Small intestine (tissue), 7 donors: ENCODE results near the gene AASS. TPM values are rescaled to one million over a fixed set of nuclear protein-coding genes. Genes with fewer than 3 reads are reported as not detected.

Source experiments
- DNase-seq, 2 donors: peaks; one replicate each; pipeline versions ENCODE4 v3.0.0 to v3.0.0-alpha.2; 2013
- FAIRE-seq: peaks from 2 replicates; lab custom pipeline; 2012; peaks lifted over from hg19 to GRCh38; lab: Jason Lieb, UNC
- H3K27ac ChIP-seq, 3 donors: one replicate each; pipeline ENCODE4 v1.5.1; 2013; ENCODE audit warnings: low read length in 2 of 3, mild to moderate bottlenecking in 2 of 3, control low read depth in 1 of 3, inconsistent platforms in 1 of 3, low read depth in 1 of 3, moderate library complexity in 1 of 3
- H3K27me3 ChIP-seq, 3 donors: one replicate each; pipeline ENCODE4 v1.6.1; 2013; ENCODE audit warnings: low read length in 3 of 3, inconsistent platforms in 1 of 3; ENCODE audit not compliant: control insufficient read depth in 3 of 3, insufficient read depth in 3 of 3
- H3K36me3 ChIP-seq, 3 donors: one replicate each; pipeline ENCODE4 v1.6.1; 2013; ENCODE audit warnings: low read length in 3 of 3, inconsistent platforms in 1 of 3, low read depth in 1 of 3, mild to moderate bottlenecking in 1 of 3, moderate library complexity in 1 of 3; ENCODE audit not compliant: control insufficient read depth in 3 of 3, insufficient read depth in 2 of 3
- H3K4me1 ChIP-seq, 3 donors: one replicate each; pipeline ENCODE4 v1.6.1; 2013; ENCODE audit warnings: low read length in 2 of 3, inconsistent platforms in 1 of 3, low read depth in 1 of 3, mild to moderate bottlenecking in 1 of 3, moderate library complexity in 1 of 3; ENCODE audit not compliant: control insufficient read depth in 3 of 3, insufficient read depth in 2 of 3
- H3K4me3 ChIP-seq, 3 donors: one replicate each; pipeline ENCODE4 v1.5.1; 2013; ENCODE audit warnings: low read length in 3 of 3, control low read depth in 1 of 3, inconsistent platforms in 1 of 3, low read depth in 1 of 3, mild to moderate bottlenecking in 1 of 3, moderate library complexity in 1 of 3
- H3K9me3 ChIP-seq, 2 donors: one replicate each; pipeline ENCODE4 v1.6.1; 2013; ENCODE audit warnings: low read depth in 1 of 2, low read length in 1 of 2; ENCODE audit not compliant: control insufficient read depth in 2 of 2, insufficient read depth in 1 of 2
- WGBS, 3 donors: extraction: QIAGEN DNeasy Blood & Tissue Kit; methylation state at CpG; one replicate each; pipeline ENCODE4 v1.1.7; 2013; 5-methylcytosine and 5-hydroxymethylcytosine counted together
- polyA plus RNA-seq, 4 donors: library from polyadenylated mRNA; stranded (reverse) in 3 of 4; unstranded in 1 of 4; fragments of 200-250 nt in 3 of 4; fragments of 120-200 nt in 1 of 4; gene quantifications; one replicate each; pipeline versions ENCODE4 v1.2.1 to v1.2.3, GENCODE V29; 2013
- donor health status: healthy with polysubstance abuse.
- donor health status: control.
- donor health status: control.
- donor health status: Bipolar disorder and iron deficiency.
- donor health status: healthy.

The AASS gene
- polyA plus RNA-seq, 4 donors, result 4.5 to 17.0 (median 6.3) TPM

- Histone ChIP-seq H3K9me3 (no peaks in the 10 kb centered on the region), H3K27me3 (no peaks in the 10 kb centered on the region), H3K4me1 (no peaks in the 10 kb centered on the region), H3K36me3 (peaks cover 0 to 2% (median 0%) of the 10 kb centered on the region in 3 donors), H3K4me3 (no peak overlapping the region), H3K27ac (no peak overlapping the region)
- WGBS, 3 donors, result 65 to 82% (median 69%) methylated on average over 4 of the region's 4 CpGs
- FAIRE-seq (no peak), DNase-seq (no peak)
Observed at GRCh38 chr7:122095642-122096041, 48.4 kb downstream of the AASS start.

- no peak overlapping the region for H3K27ac ChIP-seq
- H3K4me1 ChIP-seq, result no peaks in the 10 kb centered on the region
- no peak overlapping the region for H3K4me3 ChIP-seq
- no peak for FAIRE-seq
- 97 to 100% (median 97%) methylated on average over 1 of the region's 1 CpG for WGBS, 3 donors
- no peaks in the 10 kb centered on the region for H3K9me3 ChIP-seq
- DNase-seq, result no peak
- peaks cover 0 to 2% (median 0%) of the 10 kb centered on the region in 3 donors for H3K36me3 ChIP-seq
- no peaks in the 10 kb centered on the region for H3K27me3 ChIP-seq
Observed at GRCh38 chr7:122094549-122094948, 49.5 kb downstream of the AASS start.

DNA sequence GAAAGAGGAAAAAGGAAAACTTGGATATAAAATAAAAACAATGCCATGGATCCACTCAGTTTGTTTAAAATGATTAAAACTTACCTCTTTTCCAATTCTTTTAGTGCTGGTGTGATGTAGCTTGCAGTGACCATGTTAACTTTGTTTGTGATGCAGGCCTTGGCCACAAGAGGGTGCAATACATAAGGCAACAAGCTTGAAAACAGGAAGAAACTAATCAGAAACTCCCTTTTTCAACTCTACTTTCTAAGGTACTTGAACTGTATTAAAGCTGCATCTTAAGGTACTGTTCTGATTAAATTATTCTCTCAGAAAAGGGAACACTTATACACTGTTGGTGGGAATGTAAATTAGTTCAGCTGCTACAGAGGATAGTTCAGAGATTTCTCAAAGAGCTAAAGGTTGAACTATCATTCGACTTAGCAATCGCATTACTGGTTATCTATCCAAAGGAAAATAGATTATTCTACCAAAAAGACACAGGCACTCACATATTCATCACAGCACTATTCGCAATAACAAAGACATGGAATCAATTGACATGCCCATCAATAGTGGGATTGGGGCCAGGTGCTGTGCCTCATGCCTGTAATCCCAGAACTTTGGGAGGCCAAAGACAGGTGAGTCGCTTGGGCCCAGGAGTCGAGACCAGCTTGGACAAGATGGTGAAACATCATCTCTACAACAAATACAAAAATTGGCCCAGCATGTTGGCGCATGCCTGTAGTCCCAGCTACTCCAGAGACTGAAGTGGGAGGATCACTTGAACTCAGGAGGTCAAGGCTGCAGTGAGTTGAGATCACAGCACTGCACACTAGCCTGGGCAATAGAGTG lies 50.9 kb downstream of the AASS start:
- FAIRE-seq, result no peak
- Histone ChIP-seq H3K4me1 (no peaks in the 10 kb centered on the region), H3K27me3 (no peaks in the 10 kb centered on the region), H3K27ac (no peak overlapping the region), H3K4me3 (no peak overlapping the region), H3K36me3 (peaks cover 0 to 2% (median 0%) of the 10 kb centered on the region in 3 donors), H3K9me3 (no peaks in the 10 kb centered on the region)
- DNase-seq, result peak; percentile 69 to 75
- 90 to 92% (median 91%) methylated on average over 6 of the region's 6 CpGs for WGBS, 3 donors

DNA sequence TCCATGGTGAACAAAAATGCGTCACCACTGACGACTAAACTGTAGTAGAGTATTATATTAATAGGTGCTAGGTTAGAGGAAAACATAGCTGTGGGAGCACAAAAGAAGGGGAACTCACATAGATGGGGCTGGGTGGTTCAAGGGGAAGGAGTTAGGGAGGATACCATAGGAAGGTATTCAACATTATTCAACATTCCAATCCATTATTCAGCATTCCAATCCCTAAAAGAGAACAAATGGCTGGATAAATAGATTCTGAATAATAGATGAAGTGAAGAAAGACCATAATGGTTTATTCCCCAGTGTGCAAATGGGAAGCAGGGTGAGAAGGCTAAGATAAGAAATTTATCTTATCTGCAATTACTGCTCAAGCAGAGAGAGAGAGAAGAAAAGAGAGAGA lies 61.4 kb downstream of the AASS start:
- peaks cover 0 to 6% (median under 1%) of the 10 kb centered on the region in 3 donors for H3K36me3 ChIP-seq
- no peaks in the 10 kb centered on the region for H3K9me3 ChIP-seq
- FAIRE-seq (no peak), DNase-seq (no peak)
- 91 to 96% (median 95%) methylated on average over 2 of the region's 2 CpGs for WGBS, 3 donors
- H3K27ac ChIP-seq, result no peak overlapping the region
- no peaks in the 10 kb centered on the region for H3K4me1 ChIP-seq
- H3K4me3 ChIP-seq, result no peak overlapping the region
- no peaks in the 10 kb centered on the region for H3K27me3 ChIP-seq

GRCh38 chr7:122082160-122082559 lies 61.9 kb downstream of the AASS start:
- Histone ChIP-seq H3K4me1 (no peaks in the 10 kb centered on the region), H3K4me3 (no peak overlapping the region), H3K27me3 (no peaks in the 10 kb centered on the region), H3K9me3 (no peaks in the 10 kb centered on the region), H3K27ac (no peak overlapping the region), H3K36me3 (peaks cover 0 to 9% (median 4%) of the 10 kb centered on the region in 3 donors)
- no peak for DNase-seq
- FAIRE-seq, result no peak

DNA sequence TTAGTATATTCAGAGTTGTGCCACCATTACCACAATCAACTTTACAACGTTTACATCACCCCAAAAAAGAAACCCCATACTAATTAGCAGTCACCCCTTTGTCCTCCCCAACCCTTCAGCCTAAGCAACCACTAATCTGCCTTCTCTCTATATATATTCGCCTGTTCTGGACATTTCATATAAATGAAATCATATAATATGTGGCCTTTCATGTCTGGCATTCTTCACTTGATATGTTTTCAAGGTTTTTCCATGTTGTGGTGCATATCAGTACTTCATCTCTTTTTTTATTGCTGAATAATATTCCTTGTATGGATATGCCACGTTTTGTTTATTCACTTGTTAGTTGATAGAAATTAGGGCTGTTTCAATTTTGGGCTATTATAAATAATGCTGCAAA lies 70.4 kb downstream of the AASS start:
- Histone ChIP-seq H3K4me3 (no peak overlapping the region), H3K36me3 (peaks cover 0 to 6% (median 5%) of the 10 kb centered on the region in 3 donors), H3K9me3 (no peaks in the 10 kb centered on the region), H3K27me3 (no peaks in the 10 kb centered on the region), H3K4me1 (no peaks in the 10 kb centered on the region), H3K27ac (no peak overlapping the region)
- no peak for FAIRE-seq
- WGBS, 3 donors, result 58 to 65% (median 62%) methylated on average over 3 of the region's 3 CpGs
- no peak for DNase-seq

- WGBS, 3 donors, result 75 to 83% (median 79%) methylated on average over 6 of the region's 6 CpGs
- H3K4me3 ChIP-seq, result no peak overlapping the region
- DNase-seq, result no peak
- no peaks in the 10 kb centered on the region for H3K27me3 ChIP-seq
- H3K9me3 ChIP-seq, result no peaks in the 10 kb centered on the region
- H3K36me3 ChIP-seq, result peaks cover 0 to 6% (median 5%) of the 10 kb centered on the region in 3 donors
- H3K27ac ChIP-seq, result no peak overlapping the region
- H3K4me1 ChIP-seq, result no peaks in the 10 kb centered on the region
- FAIRE-seq, result no peak
Observed at GRCh38 chr7:122072924-122073599, 71.0 kb downstream of the AASS start.

GRCh38 chr7:122072272-122072671 lies 71.8 kb downstream of the AASS start:
- FAIRE-seq (no peak), DNase-seq (no peak)
- Histone ChIP-seq H3K4me3 (no peak overlapping the region), H3K27ac (no peak overlapping the region), H3K27me3 (no peaks in the 10 kb centered on the region), H3K4me1 (no peaks in the 10 kb centered on the region), H3K9me3 (no peaks in the 10 kb centered on the region), H3K36me3 (peaks cover 0 to 2% (median 0%) of the 10 kb centered on the region in 3 donors)
- WGBS, 3 donors, result 88 to 98% (median 96%) methylated on average over 2 of the region's 2 CpGs
